ENCODE measurements around the gene ZNRF2.

ZNRF2 gene

DNA sequence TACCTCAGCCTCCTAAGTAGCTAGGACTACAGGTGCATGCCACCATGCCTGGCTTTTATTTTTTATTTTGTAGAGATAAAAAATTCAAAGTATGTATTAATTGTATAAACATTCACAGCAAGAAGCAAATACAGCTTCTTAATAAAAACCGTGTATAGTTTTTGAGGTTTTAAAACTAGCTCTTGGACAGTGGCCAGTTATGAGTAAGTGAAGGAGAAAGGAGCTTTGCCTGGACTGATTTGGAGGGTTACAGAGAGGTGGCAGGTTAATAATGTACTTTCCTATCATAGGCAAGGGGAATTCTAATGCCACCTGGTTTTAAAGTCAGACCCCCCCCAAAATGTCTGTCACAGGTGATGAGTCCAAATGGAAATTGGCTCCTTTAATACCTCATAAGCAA, 43.4 kb downstream of the ZNRF2 start:
- DNase-seq, result no peak

DNA sequence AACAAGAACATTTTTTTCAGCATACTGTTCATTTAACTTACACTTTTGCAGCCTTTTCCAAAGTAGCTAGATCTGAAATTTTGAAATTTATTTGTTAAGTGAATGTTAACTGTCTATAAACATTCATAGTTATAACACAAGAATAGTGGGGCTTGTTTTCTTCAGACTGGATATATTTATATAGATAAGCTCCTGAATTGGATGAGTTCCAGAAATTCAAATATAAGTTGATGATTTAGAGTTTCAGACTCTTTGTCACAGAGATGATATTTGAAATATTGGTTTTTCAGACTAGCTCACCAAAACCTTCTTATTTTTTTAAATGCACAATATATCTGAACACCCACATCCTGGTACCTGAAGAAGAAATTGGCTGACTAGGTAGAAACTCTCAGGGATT, 44.0 kb downstream of the ZNRF2 start:
- DNase-seq, result no peak

DNA sequence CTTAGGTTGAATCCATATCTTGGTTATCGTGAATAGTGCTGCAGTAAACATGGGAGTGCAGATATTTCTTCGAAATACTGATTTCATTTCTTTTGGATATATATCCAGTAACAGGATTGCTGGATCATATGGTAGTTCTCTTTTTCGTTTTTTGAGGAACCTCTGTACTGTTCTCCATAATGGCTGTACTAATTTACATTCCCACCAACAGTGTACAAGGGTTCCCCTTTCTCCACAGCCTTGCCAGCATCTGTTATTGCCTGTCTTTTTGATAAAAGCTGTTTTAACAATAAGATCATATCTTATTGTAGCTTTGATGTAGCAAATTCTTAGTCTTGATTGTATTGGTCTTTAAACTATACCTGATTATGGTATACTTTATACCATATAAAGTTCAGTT, 45.3 kb downstream of the ZNRF2 start:
- no peak for DNase-seq

DNA sequence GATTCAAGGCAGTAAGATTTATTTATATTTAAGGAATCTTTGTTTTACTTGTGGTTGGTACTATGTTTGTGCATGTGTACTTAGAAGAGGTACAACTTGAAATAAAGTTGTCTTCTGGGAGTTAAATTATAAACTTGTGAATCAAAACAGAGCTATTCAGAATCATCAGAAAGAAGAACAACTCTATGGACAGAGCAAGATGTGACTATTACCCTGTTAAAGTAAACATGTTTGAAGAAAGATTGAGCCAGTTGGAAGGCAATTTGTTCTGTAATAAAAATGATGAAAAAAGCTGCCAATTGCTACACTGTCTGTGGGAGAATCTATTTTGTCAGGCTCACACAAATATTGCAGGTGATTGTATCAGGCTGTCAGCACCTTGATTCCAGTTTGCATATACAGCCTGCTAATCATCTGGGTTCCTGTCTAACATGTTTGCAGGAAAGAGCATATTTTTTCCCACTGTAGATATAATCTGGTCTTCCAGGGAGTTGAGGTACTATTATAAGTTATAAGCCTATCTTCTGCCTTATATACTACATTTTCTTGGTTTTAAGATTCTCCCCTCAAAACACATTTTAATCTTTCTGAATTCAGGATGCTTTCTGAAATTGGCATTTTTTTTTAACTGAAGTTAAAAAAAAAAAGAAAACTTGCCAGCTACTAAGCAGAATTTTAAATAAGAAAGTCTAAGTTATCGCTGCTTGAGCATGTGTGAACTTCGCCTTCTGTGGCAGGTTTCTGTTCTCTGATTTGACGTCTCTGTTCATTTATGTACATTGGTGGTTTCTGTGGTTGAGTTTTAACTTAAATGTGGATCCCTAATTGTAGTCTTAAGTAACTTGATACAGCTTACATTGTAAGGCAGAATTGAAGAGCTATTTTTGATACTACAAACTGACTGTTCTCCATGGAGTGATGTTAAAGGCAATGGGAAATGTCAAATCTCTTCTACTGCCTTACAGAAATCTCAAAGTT, 46.0 kb downstream of the ZNRF2 start:
- DNase-seq, result peak; percentile 6

DNA sequence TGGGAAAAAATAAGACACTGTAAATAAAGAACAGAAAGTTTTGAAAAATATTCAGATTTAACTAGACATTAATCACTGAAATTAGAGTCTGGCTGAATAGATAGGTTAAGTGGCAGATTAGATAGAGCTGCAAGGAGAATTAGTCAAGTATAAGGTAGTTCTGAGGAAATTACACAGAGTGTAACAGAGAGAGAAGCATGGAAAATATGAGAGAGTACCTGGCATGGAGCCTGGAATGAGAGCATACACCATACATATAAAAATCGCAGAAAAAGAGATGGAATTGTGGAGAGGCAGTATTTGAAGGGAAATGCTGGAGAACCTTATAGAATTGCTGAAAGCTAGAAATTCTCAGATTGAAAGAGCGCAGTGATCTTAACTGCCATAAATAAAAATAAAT, 46.9 kb downstream of the ZNRF2 start:
- no peak for DNase-seq

DNA sequence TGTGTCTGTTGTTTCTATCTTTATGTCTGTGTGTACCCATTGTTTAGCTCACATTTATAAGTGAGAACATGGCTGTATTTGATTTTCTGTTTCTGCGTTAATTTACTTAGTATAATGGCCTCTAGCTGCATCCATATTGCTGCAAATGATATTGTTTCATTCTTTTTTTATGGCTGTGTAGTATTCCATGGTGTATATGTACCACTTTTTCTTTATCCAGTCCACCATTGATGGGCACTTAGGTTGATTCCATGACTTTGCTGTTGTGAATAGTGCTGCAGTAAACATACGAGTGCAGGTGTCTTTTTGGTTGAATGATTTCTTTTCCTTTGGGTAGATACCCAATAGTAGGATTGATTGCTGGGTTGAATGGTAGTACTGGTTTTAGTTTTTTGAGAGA, 48.2 kb downstream of the ZNRF2 start:
- no peak for DNase-seq

DNA sequence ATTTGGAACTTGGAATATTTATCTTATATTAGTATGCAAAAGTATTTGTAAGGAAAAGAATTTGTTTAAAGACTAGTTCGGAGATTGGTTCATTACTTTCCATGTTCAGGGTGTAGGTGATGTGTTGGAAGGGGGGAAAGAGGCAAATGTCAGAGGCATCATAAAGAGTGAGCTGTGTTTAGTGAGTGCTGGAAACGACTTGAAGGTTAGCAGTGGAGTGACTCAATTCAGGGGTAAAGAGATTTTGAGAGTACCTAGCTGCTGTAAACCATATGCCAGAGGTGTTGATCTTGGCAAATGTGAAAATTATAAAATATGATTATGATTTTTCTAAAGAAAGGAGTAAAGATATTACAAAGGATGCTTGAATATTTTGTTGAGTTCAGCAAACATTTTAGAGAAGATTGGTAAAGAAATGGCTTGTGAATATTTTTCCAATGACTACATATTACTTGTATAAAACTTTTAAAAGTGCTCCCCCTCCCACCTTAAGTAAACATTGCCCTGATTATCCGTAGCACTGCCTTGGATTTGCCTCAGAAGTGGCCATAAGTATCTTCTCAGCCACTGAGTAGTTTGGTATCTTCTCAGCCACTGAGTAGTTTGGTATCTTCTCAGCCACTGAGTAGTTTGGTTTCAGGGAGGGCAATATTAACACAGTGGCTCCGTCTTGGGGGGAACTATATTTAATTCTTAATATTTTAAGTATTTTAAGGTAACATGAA, 51.5 kb downstream of the ZNRF2 start:
- DNase-seq, result no peak

DNA sequence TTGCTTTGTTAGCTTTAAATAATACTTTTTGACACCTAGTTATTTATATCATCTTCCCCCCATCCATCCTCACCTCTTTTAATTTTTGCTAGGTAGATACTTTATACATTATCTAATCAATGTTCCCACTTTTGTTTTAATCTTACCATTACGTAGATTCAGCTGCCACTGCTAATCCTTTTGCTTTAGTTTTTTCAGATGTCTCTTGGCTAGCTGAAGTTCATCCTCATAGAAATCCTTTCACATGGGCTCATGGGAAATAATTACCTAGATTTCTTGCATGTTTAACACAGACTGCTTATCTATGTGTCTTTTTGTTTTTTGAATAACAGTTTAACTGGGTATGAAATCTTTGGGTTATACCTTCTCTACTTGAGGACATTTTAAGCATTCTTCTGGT, 60.1 kb downstream of the ZNRF2 start:
- no peak for DNase-seq

DNA sequence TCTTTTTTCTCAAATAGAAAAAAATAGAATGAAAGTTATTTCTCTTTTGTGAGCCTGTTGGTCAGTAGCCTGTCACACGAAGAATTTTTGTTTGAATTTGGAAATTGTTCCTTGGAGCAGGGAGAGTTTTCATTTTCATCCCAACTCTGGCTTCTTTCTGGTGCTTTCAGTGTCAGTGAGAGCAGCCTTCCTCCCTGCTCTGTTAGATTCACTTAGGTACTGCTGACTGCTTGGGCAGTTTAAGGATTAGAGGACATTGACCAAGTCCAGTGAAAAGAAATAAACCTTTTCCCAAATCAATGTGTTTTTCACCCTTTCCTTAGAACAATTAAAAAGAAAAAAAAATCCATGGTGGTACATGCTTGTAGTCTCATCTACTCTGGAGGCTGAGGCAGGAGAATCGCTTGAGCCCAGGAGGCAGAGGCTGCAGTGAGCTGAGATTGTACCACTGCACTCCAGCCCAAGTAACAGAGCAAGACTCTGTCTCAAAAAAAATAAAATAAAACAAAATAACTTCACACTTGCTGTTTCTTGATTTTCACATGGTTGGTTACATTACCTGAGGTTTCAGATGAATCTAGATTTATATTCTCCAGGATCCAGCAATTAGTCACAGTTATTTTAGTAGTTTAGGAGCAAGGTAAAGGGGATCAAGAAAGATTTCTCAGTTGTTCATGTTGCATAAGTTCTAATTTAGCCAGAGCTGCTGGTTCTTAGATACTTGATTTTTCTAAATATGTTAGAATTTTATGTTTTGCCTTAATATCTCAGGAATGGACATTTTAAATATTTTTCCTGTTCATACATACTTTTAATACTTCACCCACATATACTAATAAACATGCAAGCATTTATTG, 63.1 kb downstream of the ZNRF2 start:
- DNase-seq, result no peak

DNA sequence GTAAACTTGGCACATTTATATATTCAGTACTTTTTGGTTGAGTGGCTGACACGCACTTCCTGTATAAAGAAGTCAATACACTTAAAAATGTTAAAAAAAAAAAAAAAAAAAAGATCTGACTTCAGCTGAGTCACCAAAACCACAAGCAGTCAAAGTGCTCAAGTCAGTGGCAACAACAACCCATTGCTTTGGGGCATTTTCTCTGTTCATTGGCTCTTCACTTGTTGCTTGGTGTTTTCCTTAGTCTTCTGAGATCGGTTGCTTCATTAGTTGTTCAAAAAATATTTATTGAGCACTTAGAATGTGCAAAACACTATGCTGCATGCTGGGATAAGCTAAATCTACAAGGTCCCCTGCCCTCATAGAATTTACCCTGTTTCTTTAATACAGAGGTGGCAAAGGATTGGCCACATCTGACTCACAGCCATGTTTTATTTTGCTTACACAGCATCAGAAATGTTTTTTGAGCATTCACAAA, 63.7 kb downstream of the ZNRF2 start:
- peak; percentile 7 for DNase-seq

DNA sequence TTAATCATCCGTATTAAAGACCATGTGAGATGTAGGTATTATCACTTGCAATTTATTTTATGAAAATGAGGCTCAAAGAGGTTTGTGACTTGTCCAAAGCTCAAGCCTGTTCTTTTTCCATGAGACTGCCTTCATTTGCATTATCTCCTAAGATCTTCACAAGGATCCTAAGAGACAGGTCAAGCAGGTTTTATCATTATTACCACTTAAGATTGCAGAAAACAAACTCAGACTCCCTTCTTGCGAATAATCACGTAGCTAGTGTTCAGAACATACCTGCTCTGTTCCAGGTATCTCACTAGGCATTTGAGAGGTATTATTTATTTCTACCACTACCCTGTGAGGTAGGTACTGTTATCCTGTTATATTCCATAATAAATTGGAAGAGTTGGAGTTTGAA, 64.8 kb downstream of the ZNRF2 start:
- DNase-seq, result no peak

DNA sequence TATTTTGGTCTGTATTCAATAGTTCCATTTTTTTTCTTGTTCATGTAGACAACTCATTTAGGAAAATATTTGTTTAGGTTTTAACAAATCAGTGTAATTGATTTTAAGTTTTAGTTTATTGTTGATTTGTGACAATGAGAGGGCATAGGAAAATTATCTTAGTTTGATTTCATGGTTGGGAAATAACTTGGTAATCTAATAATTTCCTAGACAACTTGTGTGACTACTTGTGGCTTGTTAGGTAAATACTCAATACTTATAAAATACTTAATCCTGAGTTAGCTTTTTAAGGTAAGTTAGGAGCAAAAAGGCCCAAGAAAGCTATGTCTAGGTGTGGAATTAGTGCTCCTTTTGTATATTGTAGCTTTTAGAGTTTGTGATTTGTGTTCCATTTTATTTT, 65.4 kb downstream of the ZNRF2 start:
- no peak for DNase-seq

DNA sequence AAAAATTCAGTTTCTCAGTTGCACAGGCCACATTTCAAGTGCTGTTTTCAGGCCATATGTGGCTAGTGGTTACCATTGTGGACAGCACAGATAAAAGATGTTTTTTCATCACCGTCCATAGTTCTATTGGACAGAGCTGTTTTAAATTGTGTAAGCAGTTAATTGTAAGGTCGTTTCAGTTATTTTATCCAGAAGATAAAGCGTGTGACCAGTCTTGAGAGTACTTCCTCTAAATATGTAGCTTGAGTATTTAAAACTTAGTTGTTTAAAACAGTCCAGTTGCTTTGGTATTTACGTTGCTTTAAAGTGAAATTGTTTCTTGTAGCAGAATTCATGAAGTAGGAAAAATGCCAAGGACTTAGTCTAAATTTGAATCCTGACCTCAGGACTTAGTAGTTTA, 66.9 kb downstream of the ZNRF2 start:
- no peak for DNase-seq

DNA sequence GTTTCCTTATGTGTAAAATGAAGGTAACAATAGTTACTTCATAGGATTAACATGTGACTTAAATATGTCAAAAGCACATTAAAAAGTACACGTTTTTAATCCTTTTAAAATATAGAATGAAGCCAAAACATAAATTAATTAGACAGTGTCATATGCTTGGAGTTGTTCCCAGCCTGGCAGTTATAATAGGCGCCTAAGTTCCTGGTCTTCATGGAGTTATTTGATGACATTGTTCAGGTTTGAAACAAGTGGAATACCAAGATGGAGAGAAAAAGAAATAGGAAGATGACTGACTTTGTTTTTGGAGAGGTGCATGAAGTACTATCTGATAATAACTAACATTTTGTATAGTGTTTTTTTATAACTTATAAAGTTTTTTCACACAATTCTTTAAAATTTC, 67.3 kb downstream of the ZNRF2 start:
- DNase-seq, result no peak

DNA sequence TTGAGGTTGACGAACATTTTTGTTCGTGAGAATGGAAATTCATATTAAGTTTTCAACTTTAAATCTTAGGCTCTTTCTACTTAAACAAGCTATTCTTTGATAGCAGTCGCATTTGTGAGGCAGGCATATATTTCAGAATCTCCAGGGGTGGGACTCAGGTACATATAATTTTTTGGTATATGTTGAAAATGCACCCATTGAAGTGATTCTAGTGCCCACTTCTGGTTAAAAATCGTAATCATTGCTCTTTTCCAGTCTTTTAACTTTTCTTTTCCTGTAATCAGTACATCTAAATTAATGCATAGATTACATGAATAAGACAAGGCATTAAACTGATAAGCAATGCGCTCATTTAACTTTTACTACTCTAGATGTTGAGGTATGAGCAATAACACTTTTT, 67.8 kb downstream of the ZNRF2 start:
- DNase-seq, result no peak

DNA sequence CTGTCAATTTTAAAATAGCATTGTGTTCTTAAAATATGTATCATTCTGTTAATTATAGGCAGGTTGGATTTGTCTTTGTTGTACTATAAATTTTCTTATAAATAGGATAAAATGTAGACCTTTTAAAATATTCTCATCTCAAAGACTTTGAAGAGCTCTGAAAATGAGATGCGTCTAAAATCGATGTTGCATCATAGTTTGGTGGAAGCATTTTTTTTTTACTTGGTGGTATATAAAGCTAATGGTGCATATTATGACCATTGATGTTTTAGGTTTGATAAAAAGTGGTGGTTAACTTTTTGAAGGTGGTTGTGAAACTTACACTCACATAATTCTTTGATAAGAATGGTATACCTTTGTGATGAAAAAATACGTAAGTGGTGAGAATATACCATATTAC, 69.1 kb downstream of the ZNRF2 start:
- DNase-seq, result no peak

DNA sequence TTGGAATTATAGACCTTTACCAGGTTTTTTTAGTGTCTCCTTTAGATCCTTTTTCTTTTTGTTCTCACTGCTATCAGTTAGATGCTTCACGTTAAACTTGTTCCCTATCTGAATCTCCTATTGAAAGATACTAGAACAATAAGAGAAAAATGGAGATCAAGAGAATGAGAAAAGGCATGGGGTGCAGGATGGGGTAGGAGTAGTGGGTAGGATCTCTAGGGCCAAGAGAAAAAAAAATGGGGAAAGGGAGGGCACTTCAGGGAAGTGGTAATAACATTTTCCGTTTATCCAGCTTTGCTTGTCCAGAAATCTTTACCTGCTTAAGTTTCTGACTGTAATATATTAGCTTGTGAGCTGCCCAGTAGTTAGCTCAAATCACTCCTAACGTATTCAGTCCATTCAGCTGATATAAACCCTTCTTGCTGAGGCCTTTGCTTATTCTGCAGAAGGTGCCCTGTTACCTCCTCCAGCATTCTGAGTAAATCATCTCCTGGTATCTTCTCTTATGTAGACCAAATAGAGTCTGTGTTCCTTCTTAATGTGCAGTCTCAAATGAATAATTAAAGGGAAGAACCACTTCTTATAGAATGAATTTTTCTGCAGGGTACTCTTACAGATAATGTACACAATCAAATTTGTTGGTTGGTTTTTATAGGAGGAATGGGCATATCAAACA, 69.7 kb downstream of the ZNRF2 start:
- DNase-seq, result no peak

DNA sequence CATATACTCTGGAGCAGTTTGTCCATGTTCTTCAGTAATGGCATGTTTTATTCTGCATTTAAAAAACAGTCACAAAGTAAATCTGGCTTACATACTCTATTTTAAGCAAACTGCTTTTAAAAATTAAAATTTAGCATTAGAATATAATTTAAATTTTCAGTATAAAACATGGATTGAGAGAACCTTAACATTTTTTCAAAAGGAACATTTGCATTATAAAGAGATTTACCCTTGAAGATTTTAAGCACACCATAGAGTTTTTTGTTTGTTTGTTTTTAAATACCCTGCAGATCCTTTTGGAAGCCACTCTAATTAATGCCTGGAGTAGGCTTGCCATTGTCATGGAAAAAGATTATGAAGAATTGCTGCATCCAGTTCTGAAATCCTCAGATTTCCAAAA, 70.4 kb downstream of the ZNRF2 start:
- DNase-seq, result no peak

DNA sequence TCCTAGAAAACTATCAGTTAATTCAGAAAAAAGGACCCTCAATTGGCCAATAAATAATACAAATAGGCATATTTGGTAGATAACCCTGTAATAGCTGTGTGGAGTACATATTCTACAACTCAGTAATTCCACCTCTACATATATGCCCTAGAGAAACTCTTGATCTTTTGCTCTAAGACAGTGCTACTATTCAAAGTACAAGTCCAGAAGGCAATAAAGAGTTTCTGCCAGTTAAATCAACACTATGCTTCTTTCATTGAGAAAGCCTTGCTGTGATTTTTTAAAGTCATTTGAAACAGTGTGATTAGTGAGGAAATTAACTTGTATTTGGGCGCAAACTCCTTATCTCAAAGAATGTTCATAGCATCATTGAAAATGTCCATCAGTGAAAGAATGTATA, 75.6 kb downstream of the ZNRF2 start:
- no peak for DNase-seq

DNA sequence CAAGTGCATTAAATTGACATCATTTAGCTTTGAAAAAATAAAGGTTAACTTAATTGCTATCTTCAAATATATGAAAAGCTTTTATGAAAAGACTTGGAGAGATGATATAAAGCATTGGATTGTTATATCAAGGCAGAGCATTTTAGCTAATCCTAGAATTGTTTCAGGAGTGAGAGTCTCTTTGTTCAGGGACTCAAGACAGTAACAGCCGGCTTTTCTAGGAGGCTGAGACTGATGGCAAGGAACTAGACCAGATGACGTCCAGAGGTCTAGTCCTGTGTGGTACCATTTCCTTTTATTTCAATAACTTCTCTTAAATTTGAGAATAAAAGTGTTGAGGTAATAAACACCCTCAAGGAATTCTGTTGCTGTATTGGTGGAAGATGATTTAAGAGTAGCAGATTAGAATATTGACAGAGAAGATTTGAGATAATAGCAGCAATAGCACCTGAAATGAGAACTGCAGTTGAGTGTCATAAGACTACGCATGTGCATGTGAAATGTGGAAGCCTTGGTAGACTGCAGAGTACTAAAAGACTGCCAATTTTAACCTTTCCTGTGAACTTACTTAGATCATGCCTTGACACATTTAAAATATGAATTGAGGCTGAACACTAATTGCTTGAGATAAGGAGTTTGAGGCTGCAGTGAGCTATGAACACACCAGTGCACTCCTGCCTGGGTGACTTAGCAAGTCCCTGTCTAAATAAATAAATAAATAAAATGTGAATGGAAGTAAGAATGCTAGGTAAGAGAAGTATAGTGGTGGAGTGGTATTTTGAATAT, 79.6 kb downstream of the ZNRF2 start:
- no peak for DNase-seq

DNA sequence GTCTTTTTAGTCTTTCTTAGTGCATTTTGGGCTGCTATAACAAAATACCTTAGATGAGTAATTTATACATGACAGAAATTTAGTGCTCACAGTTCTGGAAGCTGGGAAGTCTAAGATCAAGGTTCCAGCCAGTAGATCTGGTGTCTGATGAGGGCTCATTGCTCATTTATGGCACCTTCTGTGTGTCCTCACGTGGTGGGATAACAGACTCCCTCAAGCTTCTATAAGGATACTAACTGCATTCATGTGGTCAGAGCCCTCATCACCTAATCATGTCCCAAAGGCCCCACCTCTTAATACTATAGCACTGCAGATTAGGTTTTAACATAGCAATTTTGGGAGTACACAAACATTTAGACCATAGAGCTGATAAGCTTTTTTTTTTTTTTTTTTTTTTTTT, 80.4 kb downstream of the ZNRF2 start:
- no peak for DNase-seq

DNA sequence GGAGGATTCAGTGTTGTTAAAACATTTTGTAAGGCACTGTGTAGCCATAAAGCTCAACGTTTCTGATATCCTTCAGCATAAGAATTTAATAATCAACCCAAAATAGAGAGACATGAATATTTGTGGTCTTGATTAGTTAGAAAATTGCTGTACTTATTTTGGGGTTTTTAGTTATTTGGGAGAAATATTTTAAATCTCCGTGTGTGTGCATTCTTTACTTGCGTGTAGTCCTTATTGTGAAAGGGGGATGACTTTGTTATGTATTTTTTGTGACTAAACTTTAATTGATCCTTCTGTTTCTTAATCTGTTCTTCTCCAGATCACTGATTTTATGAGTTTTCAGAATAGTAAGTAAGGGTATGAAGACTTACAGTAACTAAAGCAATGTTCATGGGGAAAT, 81.2 kb downstream of the ZNRF2 start:
- DNase-seq, result no peak

Measured in NCI-H2029 (cell line).